RKO (cell line): Measurements from ENCODE around the gene PKHD1.

Experiments
- DNase-seq: peaks from one replicate; pipeline ENCODE4 v3.0.0-alpha.2; 2016; ENCODE audit warnings: low spot score

Gene PKHD1, protein sequence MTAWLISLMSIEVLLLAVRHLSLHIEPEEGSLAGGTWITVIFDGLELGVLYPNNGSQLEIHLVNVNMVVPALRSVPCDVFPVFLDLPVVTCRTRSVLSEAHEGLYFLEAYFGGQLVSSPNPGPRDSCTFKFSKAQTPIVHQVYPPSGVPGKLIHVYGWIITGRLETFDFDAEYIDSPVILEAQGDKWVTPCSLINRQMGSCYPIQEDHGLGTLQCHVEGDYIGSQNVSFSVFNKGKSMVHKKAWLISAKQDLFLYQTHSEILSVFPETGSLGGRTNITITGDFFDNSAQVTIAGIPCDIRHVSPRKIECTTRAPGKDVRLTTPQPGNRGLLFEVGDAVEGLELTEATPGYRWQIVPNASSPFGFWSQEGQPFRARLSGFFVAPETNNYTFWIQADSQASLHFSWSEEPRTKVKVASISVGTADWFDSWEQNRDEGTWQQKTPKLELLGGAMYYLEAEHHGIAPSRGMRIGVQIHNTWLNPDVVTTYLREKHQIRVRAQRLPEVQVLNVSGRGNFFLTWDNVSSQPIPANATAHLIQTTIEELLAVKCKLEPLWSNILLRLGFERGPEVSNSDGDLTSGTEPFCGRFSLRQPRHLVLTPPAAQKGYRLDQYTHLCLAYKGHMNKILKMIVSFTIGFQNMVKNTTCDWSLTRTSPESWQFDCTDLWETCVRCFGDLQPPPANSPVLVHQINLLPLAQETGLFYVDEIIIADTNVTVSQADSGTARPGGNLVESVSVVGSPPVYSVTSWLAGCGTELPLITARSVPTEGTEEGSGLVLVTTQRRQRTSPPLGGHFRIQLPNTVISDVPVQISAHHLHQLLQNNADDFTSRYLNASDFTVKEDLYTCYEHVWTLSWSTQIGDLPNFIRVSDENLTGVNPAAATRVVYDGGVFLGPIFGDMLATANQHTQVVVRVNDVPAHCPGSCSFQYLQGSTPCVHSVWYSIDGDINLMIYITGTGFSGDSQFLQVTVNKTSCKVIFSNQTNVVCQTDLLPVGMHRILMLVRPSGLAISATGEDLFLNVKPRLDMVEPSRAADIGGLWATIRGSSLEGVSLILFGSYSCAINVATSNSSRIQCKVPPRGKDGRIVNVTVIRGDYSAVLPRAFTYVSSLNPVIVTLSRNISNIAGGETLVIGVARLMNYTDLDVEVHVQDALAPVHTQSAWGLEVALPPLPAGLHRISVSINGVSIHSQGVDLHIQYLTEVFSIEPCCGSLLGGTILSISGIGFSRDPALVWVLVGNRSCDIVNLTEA (N-terminal part only)

DNA sequence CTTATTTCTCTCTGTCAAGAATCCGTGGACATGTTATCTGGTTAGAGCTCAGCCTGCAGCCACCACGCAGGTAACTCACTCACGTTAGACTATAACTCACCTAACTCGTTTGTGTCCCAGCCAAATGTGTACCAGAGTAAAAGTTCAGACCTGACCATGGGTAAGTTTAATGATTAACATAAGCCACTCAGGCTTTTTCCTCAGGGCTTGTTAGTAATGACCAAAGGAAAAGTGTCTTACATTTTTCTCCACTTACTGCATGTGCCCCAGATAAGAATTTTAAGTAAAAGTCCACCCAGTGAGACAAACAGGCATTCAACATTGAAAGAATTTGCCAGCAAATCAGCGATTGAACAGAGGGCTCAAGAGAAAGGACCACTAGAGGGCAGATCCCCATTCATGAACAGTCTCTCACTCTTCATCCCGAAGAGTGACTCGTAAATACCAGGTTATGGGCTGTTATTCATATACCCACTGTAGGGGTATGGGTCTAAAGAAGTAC, at the start of gene PKHD1:
TSS of gene PKHD1 (minus strand) at position 116 of the 502 bp plus-strand sequence. CDS start 2,680 bp downstream, outside the sequence.
- DNase-seq = peak; percentile 39

DNA sequence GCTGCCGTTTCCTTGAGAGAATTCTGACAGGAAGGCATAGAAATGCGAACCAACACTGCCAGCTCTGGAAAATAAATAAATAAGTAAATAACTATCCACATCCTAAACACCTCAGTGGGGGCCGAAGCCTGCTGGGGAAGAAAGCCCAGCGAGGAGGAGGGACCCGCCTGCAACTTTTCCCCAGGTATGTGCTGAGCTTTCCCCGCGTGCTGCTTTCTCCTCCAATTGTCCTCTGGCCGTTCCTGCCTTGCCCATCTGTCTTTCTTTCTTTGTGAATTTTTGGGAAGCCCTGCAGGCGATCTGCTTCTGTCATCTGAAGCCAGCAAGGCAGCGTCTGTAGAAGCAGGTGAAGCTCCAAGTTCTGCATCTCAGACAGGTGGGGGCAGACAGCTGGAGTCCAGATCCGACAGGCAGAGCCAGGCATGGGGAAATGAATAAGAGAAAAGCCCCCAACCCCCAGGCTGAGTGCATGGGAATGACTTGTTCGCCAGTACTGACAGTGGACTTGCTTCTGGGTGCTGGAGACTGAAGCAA, 49.6 kb upstream of the PKHD1 start:
- no peak for DNase-seq

- no peak for DNase-seq
These were observed 48.6 kb upstream of the PKHD1 start for GRCh38 chr6:52136055-52136454.

DNA sequence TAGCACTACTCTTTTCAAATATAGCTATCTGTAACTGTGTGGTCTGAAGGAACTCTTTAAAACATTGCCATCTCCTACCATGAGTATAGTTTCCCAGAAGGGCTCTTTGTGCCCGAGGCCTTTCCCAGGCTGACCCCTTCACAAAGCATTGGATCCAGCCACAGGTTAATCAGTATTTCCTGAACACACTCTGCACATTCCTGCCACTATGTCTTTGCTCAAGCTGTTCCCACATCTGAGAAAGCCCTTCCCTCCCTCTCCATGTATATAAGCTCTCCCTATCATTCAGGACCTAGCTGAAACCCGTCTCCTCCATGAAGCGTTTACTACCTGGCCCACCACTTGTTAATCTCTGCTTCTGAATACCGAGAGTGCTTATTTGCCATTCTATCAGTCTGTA, 47.8 kb upstream of the PKHD1 start:
- DNase-seq = no peak

GRCh38 chr6:52134011-52134410, 46.6 kb upstream of the PKHD1 start:
- DNase-seq = no peak

- DNase-seq = no peak
These were observed 45.9 kb upstream of the PKHD1 start for GRCh38 chr6:52133324-52133723.

DNA sequence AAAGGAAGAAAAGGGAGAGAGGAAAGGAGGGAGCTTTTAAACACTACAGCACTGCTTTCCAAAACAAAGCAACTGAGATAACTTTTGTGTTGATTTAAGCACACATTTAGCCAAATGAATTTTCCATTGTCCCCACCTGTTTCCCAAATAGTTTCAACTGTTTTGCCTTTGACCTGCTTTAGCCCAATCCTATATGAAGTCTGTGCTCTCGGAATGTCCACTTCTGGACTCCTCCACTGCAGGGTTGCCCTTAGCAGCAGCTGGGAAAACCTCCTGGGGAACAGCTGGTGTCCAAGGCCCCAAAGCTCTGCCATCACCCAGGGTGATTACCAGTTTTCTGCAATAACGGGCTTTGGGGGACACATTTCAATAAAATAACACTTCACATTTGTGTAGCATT, 44.9 kb upstream of the PKHD1 start:
- no peak for DNase-seq

- no peak for DNase-seq
These were observed 43.0 kb upstream of the PKHD1 start for GRCh38 chr6:52130440-52130839.

DNA sequence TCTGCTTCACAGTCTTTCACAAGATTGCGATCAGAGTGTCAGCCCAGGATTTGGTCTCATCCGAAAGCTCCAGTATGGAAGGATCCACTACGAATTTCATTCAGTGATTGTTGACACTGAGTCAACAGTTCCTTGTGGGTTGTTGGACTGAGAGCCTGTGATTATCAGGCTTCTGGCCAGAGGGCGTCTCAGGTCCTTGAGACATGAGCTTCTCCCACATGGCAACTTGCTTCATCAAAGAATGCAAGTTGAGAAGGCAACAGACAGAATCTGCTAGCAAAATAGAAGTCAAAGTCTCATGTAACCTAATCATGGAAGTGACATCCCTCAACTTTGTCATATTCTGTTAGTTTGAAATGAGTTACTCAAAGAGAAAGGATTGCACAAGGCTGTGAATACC, 40.5 kb upstream of the PKHD1 start:
- no peak for DNase-seq

- DNase-seq = no peak
These were observed 38.8 kb upstream of the PKHD1 start for GRCh38 chr6:52126231-52126630.

- DNase-seq = no peak
These were observed 38.2 kb upstream of the PKHD1 start for GRCh38 chr6:52125572-52125971.

DNA sequence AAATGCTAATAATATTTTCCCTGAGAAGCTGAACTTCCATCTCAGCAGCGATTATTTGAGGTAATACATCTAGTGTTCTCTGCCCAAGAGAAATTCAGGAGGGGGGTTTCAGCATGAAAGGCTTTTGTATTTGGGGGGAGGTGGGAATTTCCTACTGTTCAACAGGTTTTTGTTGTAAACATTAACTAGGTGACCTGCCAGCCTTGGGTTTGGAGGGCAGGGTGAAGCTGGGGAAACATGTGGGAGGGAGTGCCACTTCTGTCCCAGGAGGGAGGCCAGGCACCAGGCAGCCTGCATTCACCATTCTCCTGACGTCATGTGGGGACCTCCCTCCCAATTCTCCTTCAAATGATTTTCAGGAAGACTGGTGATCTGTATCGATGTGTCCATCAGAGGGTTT, 37.7 kb upstream of the PKHD1 start:
- DNase-seq = no peak

GRCh38 chr6:52124126-52125121, 37.0 kb upstream of the PKHD1 start:
- DNase-seq = no peak

- no peak for DNase-seq
These were observed 35.8 kb upstream of the PKHD1 start for GRCh38 chr6:52123251-52123650.

GRCh38 chr6:52117352-52117751, 29.9 kb upstream of the PKHD1 start:
- DNase-seq = no peak

DNA sequence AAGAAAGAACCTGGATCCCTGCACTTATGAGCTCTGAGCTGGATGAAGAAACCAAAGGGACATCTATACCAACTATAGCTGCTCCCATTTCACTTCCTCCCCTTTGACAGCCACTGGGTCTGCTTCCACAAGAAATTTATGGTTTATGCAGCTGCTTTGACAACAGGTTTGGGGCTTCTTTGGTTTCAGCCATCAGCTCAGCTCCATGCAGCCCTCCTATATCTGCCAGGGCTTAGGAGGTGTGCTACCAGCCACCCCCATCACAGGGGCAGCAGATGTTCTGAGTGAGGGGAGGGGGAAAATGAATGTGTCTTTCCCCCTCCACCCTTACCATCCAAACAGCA, 29.2 kb upstream of the PKHD1 start:
- no peak for DNase-seq

- DNase-seq = no peak
These were observed 28.6 kb upstream of the PKHD1 start for GRCh38 chr6:52115891-52116604.

DNA sequence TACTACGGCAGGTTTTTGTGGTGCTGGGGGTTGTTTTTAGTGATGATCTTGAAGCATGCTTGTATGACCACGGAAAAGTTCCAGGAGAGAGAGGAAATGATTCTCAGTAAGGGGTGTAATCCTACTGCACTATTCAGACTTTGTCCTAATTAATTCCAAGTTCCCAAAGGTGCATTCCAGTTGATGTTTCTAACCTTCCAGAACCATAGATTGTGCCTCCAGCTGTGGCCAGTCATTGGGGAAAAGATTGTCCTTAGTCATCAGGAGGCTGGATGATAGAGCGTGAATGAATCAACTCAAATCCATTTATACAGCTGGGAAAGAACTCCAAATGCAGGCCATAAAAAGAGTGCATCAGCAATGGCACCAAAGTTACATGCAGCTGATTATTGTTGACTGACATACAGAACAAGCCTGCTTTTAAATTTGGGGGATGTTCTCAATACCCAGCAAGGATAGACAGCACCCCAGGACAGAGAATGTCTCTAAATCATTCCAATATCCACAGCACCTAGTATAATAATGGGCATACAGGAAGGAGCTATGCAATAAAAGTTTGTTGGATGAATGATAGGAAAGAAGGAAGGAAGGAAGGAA, 27.8 kb upstream of the PKHD1 start:
- peak; percentile 5 for DNase-seq

DNA sequence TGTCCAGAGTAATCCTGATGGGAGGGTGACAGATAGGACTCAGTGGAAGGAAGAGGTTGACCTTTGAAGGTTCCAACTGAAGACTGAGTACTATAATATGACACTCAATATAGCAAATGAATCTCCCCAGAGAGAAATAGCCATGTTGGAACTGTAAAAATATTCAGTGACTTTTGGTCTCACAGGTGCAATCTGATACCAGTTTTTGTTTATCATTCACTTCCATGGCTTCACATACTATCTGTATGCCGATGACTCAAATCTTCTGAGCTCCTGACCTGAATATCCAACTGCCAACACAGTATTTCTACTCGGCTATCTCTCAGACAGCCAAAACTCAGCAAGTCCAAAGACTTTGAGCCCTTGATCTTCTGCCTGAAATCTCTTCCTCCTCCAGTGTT, 21.8 kb upstream of the PKHD1 start:
- no peak for DNase-seq

- no peak for DNase-seq
These were observed 20.7 kb upstream of the PKHD1 start for GRCh38 chr6:52108128-52108527.
